Measurements from ENCODE around the gene PHACTR1.

DNA sequence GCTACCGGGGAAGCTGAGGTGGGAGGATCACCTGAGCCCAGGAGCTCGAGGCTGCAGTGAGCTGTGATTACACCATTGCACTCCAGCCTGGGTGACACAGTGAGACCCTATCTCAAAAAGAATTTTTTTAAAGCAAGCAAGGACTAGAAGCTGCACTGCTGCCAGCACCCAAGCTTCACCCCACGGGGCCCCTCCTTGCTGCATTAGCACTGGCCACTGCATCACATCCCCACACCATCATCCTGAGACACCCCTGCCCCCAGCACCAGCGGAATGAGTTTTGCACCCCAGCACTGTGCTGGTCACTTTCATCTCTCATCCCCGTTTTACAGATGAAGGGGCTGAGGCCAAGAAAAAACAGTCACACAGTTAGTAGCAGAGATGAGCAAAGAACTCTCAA lies 580.8 kb downstream of the PHACTR1 start:
- no peak for TF ChIP-seq POLR2A (IDR thresholded peaks at IDR 0.05)
- TF ChIP-seq, protein P1, sequence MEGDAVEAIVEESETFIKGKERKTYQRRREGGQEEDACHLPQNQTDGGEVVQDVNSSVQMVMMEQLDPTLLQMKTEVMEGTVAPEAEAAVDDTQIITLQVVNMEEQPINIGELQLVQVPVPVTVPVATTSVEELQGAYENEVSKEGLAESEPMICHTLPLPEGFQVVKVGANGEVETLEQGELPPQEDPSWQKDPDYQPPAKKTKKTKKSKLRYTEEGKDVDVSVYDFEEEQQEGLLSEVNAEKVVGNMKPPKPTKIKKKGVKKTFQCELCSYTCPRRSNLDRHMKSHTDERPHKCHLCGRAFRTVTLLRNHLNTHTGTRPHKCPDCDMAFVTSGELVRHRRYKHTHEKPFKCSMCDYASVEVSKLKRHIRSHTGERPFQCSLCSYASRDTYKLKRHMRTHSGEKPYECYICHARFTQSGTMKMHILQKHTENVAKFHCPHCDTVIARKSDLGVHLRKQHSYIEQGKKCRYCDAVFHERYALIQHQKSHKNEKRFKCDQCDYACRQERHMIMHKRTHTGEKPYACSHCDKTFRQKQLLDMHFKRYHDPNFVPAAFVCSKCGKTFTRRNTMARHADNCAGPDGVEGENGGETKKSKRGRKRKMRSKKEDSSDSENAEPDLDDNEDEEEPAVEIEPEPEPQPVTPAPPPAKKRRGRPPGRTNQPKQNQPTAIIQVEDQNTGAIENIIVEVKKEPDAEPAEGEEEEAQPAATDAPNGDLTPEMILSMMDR (IDR thresholded peaks at IDR 0.05): no peak
